HG02571 (cell line): ENCODE results near the gene KRTAP12-2.
"Not testable (repeated sequence)": the region's sequence is repeated elsewhere in the genome, so short reads cannot be mapped to it uniquely, and the experiment has no call there.

Source experiments
- ATAC-seq: cut with Tn5 transposase; IDR thresholded peaks from one replicate; pipeline ENCODE4 v1.9.1; 2021; ENCODE audit warnings: mild to moderate bottlenecking, moderate library complexity; ENCODE audit not compliant: unreplicated experiment

The KRTAP12-2 gene

GRCh38 chr21:44653656-44654575, 12.8 kb downstream of the KRTAP12-2 start:
- ATAC-seq, result no peak

- no peak for ATAC-seq
Measured at GRCh38 chr21:44653123-44653522, 13.6 kb downstream of the KRTAP12-2 start.

- no peak for ATAC-seq
Measured at GRCh38 chr21:44650973-44651675, 15.6 kb downstream of the KRTAP12-2 start.

- no peak for ATAC-seq
Measured at GRCh38 chr21:44650265-44650972, 16.3 kb downstream of the KRTAP12-2 start.

GRCh38 chr21:44649521-44650100, 17.1 kb downstream of the KRTAP12-2 start:
- no peak for ATAC-seq

GRCh38 chr21:44648557-44649311, 18.0 kb downstream of the KRTAP12-2 start:
- ATAC-seq, result no peak

- no peak for ATAC-seq
Measured at GRCh38 chr21:44647222-44647552, 19.5 kb downstream of the KRTAP12-2 start.

GRCh38 chr21:44646366-44647221, 20.1 kb downstream of the KRTAP12-2 start, which contains the start of gene KRTAP10-11:
TSS of gene KRTAP10-11 (plus strand) at chr21:44646414. CDS start at chr21:44646459, 45 bp downstream.
- not testable (repeated sequence) for ATAC-seq

GRCh38 chr21:44644878-44645277, 21.8 kb downstream of the KRTAP12-2 start:
- no peak for ATAC-seq

- no peak for ATAC-seq
Measured at GRCh38 chr21:44643741-44644310, 22.9 kb downstream of the KRTAP12-2 start.

- ATAC-seq, result no peak
Measured at GRCh38 chr21:44640761-44641160, 26.0 kb downstream of the KRTAP12-2 start.

GRCh38 chr21:44639331-44639655, 27.4 kb downstream of the KRTAP12-2 start:
- ATAC-seq, result no peak

- ATAC-seq, result not testable (repeated sequence)
Measured at GRCh38 chr21:44638506-44639330, 28.0 kb downstream of the KRTAP12-2 start.

GRCh38 chr21:44637851-44638348, 28.8 kb downstream of the KRTAP12-2 start:
- not testable (repeated sequence) for ATAC-seq

- no peak for ATAC-seq
Measured at GRCh38 chr21:44637018-44637850, 29.5 kb downstream of the KRTAP12-2 start, which contains the start of gene KRTAP10-10. TSS of gene KRTAP10-10 (plus strand) at chr21:44637356. CDS start at chr21:44637418, 62 bp downstream.

- ATAC-seq, result no peak
Measured at GRCh38 chr21:44636209-44637017, 30.3 kb downstream of the KRTAP12-2 start.
